ENCODE measurements around the gene SPOCK2. TPM values are rescaled to one million over a fixed set of nuclear protein-coding genes. Genes with fewer than 3 reads are reported as not detected.

SPOCK2 gene
- total RNA-seq, 4 donors from 2014 or later: 1.8 to 18.7 (median 4.5) TPM

GRCh38 chr10:72066318-72067284 lies 21.8 kb downstream of the SPOCK2 start:
- TF ChIP-seq CTCF (IDR thresholded peaks at IDR 0.05) (no peak), POLR2A (IDR thresholded peaks at IDR 0.05) (no peak)
- Histone ChIP-seq H3K4me1 (no peaks in the 10 kb centered on the region), H3K9me3 (no peaks in the 10 kb centered on the region), H3K4me3 (no peak overlapping the region), H3K27me3 (no peaks in the 10 kb centered on the region), H3K27ac (no peak overlapping the region), H3K36me3 (no peaks in the 10 kb centered on the region)
- peak in 1 of 2 donors; percentile 74 for DNase-seq
- intact Hi-C loops (cut with DNase I; ENCODE audit: low total_unique reads): no loop called here

GRCh38 chr10:72065439-72066025 lies 22.8 kb downstream of the SPOCK2 start:
- Histone ChIP-seq H3K27me3 (no peaks in the 10 kb centered on the region), H3K36me3 (no peaks in the 10 kb centered on the region), H3K9me3 (no peaks in the 10 kb centered on the region), H3K27ac (no peak overlapping the region), H3K4me3 (no peak overlapping the region), H3K4me1 (no peaks in the 10 kb centered on the region)
- TF ChIP-seq CTCF (IDR thresholded peaks at IDR 0.05) (no peak), POLR2A (IDR thresholded peaks at IDR 0.05) (no peak)
- intact Hi-C loops (cut with DNase I; ENCODE audit: low total_unique reads): no loop called here
- DNase-seq: no peak

GRCh38 chr10:72063703-72064391 lies 24.5 kb downstream of the SPOCK2 start:
- intact Hi-C loops (cut with DNase I; ENCODE audit: low total_unique reads): no loop called here
- Histone ChIP-seq H3K9me3 (no peaks in the 10 kb centered on the region), H3K27ac (no peak overlapping the region), H3K4me1 (no peaks in the 10 kb centered on the region), H3K36me3 (no peaks in the 10 kb centered on the region), H3K4me3 (no peak overlapping the region), H3K27me3 (no peaks in the 10 kb centered on the region)
- DNase-seq: no peak
- TF ChIP-seq CTCF (IDR thresholded peaks at IDR 0.05) (no peak), POLR2A (IDR thresholded peaks at IDR 0.05) (no peak)

- no peaks in the 10 kb centered on the region for H3K36me3 ChIP-seq
- DNase-seq: no peak
- no peak for TF ChIP-seq CTCF (IDR thresholded peaks at IDR 0.05)
- no peak for TF ChIP-seq POLR2A (IDR thresholded peaks at IDR 0.05)
- H3K27ac ChIP-seq: no peak overlapping the region
- no peaks in the 10 kb centered on the region for H3K27me3 ChIP-seq
- no peaks in the 10 kb centered on the region for H3K4me1 ChIP-seq
- intact Hi-C loops (cut with DNase I; ENCODE audit: low total_unique reads): no loop called here
- H3K9me3 ChIP-seq: no peaks in the 10 kb centered on the region
- H3K4me3 ChIP-seq: no peak overlapping the region
Observed at GRCh38 chr10:72062832-72063702, 25.3 kb downstream of the SPOCK2 start.
